ENCODE data around the gene RAMP1. TPM values are rescaled to one million over a fixed set of nuclear protein-coding genes. Genes with fewer than 3 reads are reported as not detected.
"Not testable (repeated sequence)": the region's sequence is repeated elsewhere in the genome, so short reads cannot be mapped to it uniquely, and the experiment has no call there.

The RAMP1 gene
- total RNA-seq, 1 donor from 2014 or later = 11.8 TPM

DNA sequence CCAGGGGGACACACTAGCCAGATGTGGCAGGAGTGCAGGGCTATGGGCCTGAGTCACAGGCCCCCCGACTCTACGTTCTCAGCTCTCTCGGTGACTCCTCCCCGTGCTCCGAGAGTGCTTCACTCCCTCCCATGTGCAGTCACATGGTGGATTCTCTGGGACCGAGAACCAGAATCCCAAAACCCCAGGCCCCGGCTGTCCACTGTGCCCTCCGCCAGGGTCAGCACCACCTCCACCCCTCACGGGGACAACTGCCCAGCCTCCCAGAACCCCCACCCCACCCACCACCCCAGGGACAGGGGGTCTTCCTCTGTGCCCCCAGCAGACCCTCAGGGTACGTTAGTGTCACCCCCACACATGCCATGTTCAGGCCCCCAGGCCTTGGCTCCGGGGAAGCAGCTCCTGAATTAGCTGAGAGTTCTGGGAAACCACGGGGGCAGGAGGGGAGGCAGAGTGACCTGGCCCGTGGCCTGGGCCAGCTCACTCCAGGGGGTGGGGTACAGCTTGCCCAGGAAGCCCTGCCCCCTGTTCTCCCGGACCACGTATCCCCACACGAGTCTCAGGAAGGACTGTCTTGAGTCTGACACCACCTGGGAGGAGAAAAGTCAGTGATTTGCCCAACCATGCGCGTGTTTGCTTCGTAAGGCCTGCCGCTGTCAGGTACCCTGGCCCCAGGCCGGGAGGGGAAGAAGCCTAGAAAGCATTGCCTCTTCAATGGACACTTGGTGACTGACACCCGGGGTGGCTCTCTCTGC, 4.4 kb downstream of the RAMP1 start:
- no peak for DNase-seq (ENCODE audit: low spot score)

DNA sequence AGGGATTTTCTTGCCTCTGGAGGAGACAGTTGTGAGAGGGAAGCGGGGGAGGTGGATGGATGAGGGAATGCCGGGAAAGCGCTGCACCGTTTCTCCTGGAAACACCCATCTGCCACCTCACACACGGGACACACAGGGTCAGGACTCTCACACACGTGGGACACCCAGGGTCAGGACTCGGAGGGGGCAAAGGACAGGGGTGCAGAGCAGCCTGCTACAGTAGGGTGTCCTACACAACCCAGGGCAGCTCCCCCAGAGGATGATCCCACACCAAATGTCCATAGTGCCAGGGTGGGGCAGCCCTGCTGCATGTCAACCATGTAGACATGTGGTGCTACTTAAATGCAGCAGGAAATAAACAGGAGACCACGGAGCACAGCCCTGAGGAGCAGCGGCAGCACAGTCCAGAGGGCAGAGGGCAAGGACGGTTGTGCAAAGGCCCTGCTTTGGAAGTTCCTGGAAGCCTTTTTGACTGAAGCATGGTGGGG, 5.1 kb downstream of the RAMP1 start:
- DNase-seq (ENCODE audit: low spot score) = no peak

- peak; percentile 34 for DNase-seq (ENCODE audit: low spot score)
Measured at GRCh38 chr2:237864940-237865622, 5.7 kb downstream of the RAMP1 start.

DNA sequence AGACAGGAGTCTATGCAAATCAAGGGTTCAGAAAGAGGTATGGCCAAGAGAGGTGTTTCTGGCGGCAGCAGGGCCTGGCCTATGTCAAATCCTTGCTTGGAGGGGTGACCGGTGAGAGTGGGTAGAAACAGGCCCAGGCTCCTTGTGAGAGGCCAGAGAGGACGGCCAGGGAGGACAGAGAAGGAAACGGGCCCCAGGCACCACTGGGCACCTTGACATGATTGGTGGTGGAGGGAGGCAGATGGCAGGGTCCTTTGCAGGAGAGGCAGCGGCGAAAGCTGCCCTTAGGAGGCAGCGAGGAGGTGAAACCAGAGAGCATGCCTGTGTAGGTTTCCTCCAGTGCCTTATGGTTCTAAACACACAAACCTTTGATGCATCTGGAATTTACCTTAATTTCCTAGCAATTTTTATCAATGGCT, 6.2 kb downstream of the RAMP1 start:
- DNase-seq (ENCODE audit: low spot score) = no peak

- DNase-seq (ENCODE audit: low spot score) = no peak
Measured at GRCh38 chr2:237866101-237866621, 6.7 kb downstream of the RAMP1 start.

- DNase-seq (ENCODE audit: low spot score) = no peak
Measured at GRCh38 chr2:237867465-237867864, 8.0 kb downstream of the RAMP1 start.

DNA sequence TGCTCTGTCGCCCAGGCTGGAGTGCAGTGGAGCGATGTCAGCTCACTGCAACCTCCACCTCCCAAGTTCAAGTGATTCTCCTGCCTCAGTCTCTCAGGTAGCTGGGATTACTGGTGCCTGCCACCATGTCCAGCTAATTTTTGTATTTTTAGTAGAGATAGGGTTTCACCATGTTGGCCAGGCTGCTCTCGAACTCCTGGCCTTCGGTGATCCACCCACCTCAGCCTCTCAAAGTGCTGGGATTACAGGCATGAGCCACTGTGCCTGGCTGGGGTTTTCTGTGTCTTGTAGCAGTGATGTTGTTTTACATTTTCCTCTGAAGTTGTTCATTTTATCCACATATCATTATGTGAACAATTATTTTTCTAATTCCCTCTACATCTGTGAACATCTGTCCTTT, 8.7 kb downstream of the RAMP1 start:
- DNase-seq (ENCODE audit: low spot score) = not testable (repeated sequence)

DNA sequence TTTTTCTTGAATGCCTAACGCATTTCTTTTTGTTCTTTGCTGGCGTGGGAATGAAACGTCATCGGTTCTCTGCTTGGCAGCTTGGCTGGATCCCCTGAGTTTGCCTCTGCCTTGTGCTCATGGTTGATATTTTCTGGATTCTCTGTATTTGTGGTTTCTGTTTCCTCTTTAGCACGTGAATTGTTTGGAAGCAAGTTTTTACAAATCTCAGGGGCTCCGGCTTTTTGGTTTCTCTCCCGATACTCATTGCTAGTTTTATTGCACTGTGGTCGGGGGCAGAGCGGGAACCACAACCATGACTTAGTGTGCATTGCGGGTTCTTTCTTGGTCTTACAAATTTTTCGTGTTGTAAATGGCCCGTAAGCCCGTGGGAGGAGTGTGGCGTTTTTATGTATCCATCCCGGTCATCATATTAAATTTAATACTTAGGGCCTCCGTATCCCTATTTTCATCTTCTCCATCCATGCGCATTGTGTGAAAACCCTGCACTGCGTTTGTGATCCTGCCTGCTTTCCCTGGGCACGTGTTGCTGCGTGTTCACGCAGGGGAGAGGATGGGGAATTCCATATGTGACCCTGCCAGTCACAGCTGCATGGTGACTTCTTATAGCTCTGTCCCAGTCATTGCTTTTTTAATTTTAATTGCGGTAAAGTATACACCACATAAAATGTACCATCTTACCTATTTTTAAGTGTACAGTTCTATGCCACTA, 9.4 kb downstream of the RAMP1 start:
- DNase-seq (ENCODE audit: low spot score) = no peak

GRCh38 chr2:237869343-237870102, 10.1 kb downstream of the RAMP1 start:
- DNase-seq (ENCODE audit: low spot score) = no peak

GRCh38 chr2:237870126-237870525, 10.7 kb downstream of the RAMP1 start:
- no peak for DNase-seq (ENCODE audit: low spot score)

DNA sequence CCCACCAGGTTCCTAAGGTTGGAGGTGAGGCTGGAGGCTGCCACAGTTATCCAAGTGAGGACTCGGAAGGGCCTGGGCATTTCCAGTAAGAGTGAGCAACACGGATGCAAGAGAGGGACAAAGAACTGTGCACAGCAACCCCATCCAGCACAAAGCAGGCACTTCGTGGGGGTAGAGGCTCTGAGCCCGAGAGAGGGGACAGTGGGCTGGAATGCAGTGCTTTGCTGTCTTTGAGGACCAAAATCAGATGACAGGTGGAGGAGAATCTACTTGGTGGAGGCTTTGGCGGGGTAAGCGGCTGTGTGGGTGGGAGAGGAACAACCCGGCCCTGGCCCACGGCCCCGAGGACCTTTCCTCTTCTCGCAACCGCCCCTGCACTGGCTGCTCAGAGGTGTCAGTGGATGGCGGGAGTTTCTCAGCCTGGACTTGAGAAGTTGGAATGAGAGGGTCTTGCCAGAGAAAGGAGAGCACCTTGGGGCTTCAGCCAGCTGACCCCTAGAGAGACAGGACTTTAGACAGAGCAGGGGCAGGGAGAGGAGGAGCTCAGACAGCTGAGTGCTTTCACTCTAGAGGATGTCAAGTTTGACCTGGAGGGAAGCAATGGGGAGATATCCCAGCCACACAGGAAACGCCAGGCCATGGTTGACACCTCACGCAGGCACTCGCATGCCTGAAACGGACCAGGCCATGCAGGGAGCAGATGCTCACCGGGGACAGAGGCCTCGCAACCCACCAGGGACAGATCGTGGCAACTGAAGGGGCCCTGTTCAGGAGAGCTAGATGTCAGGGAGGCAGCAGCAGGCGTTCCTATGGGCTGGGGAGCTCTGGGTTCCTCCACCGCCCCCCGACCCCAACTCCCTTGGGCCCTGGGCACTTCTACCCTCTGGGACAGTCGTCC, 11.6 kb downstream of the RAMP1 start:
- DNase-seq (ENCODE audit: low spot score) = no peak

DNA sequence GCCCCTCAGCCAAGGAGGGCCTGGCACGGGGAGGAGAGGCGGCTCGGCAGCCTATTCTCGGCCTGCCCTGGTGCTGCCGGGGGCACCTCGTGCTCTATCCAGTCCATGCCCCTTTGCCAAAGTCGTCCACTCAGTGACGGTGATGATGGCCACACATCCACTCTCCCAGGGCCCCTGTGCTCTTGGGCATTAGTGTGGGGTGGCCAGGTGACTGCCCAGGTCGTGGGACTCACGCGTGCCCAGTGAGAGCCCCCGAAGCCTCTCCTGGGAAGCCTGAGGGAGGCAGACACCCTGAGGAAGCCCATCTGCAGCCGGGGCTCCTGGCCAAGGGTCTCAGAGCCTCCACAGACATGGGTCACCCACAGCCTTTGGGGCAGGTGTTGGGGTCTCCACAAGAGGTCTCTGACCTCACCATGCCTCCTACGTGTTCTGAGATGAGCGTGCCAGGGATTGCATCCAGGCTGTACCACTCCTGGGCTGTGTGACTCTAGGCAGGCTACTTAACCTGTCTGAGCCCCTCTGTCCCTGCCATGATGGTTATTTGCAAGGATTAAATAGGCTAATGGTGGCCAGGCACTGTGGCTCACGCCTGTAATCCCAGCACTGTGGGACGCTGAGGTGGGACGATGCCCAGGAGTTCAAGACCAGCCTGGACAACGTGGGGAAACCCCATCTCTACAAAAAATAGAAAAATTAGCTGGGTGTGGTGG, 12.9 kb downstream of the RAMP1 start:
- DNase-seq (ENCODE audit: low spot score) = no peak

DNA sequence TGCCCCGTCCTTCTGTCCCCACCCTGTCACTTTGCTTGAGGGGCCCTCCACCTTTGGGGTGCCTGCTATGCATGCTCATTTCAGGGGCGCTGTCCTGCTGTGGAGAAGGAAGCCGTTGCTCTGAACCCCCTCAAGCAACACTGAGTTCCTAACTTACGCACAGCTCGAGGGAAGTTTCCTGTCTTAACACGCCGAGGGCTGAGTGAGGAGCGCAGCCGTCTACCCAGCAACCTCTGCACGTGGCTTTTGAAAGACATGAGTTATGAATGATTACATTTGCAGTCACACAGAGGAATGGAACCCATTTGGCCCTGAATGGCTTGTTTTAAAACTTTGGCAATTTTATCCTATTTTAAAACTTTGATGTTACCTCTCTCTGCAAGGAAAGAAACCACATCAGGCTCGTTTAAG, 14.0 kb downstream of the RAMP1 start:
- peak; percentile 60 for DNase-seq (ENCODE audit: low spot score)

DNA sequence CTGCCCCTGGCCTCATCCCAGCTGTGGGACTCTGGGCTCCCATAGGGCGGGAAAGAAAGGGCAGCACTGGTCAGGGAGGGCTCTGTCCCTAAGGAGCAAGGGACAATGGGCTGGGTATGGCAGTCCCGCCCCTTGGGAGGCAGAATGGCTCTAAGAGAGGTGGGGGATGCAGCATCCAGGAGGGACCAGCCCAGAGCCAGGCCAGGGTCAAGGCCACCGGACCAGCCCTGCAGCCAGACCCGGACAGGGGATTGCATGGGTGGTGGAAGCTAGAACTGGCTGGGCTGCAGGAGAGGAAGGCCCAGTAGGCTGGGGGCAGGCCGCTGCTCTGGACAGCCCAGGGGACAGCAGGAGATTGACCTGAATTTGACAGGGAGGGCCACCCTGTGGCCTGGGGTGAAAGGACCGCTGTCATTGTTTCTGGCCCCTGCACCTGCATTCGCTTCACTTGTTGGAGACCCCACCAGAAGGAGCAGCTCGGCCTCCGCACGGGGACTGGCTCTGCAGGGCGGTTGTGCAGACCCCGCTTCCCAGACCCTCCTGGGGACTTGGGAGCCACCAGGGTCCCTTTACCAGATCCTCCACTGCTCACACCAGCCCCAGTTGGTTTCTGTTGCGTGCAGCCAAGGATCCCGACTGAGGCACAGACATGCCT, 14.6 kb downstream of the RAMP1 start:
- DNase-seq (ENCODE audit: low spot score) = no peak

DNA sequence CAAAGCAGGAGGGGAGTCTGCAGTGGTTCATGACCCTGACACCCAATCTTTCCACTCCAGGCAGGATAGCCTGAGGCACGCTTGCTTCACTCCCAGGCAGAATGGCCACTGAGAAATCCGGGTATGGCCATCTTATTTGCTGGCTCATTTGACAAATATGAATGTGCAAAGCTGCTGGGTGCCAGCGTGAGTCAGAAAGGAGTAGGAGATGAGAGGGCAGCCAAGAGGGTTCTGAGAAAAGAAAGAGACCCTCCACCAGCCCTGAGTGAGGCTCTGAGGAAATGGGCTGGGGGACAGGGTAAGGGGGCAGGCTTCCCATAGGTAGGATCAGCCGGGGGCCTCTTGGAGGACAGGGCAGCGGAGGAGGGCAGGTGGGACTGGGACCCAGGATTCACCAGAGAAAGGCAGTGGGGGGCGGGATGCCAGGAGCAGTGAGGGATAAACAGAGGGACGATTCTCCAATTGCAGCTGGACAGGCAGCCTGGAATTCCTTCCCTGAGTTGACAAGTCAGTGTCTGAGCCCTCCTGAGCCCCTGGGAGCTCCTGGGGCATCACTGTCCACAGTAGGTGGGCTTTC, 15.2 kb downstream of the RAMP1 start:
- DNase-seq (ENCODE audit: low spot score) = no peak

DNA sequence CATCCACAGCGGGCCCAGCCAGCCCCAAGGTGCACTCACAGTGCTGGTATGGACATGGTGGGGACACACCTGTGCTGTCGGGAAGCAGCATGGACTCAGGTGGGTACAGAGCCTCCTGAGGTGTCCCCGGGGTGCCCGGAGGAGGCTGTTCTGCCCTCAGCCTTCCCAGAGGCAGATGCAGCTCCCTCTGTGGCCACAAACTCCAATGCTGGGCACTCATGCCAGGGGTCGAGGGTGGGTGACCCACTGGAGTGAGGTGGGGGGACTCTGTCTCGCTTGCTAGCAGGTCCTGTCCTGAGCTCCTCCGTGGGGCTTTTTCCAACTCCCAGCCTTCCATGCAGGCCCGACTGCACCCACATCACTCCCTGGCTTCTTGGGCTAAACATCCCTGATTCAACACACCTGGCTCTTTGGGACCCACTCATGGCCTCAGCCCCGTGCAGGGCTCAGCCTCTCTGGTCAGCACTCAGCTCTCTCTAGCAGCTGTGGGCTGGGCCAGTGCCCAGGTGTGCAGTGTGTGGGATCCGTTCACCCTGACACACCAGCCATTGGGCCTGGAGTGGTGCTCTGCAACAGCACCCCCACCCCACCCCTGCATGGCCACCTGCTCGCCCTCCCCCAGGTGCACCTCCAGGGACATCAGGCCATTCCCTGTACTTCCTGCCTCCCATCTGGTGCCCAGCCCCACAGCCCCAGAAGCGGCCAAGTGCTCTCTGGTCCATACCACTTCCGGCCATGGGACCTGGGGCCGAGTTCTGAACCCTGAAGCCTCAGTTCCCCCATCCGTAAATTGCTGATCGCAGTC, 16.0 kb downstream of the RAMP1 start:
- DNase-seq (ENCODE audit: low spot score) = no peak

DNA sequence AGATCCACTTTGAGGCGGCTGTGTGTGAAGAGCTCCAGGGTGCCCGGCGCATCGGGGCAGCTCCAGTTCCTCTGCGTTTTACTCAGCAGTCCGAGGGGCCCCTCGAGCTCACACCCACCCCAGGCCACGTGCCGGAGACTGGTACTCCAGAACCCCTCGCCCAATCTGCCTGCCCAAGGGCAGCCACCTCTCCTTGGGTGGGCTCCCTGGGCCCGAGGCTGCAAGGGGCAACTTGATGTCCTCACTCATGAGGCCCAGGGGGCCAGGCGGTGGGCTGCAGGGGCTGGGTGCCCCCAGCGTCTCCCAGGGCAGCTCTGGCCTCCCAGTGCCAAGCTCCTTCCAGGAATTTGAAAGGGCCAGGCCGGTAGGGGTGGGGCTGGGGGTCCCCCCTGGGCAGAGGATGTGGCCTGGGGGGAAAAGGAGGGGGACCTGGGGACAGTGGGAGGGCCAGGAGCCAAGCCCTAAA, 16.7 kb downstream of the RAMP1 start:
- DNase-seq (ENCODE audit: low spot score) = no peak

- no peak for DNase-seq (ENCODE audit: low spot score)
Measured at GRCh38 chr2:237876532-237876931, 17.1 kb downstream of the RAMP1 start.

All from umbilical cord (tissue), 2 donors.